ENCODE results near the gene MYOT. TPM values are rescaled to one million over a fixed set of nuclear protein-coding genes. Genes with fewer than 3 reads are reported as not detected.

Gene MYOT
- total and polyA plus RNA-seq, 2 of the 4 experiments (the other 2 are of a cell fraction), result not detected

- H4K91ac ChIP-seq (ENCODE audit: insufficient read depth, low read depth, low read length), result no peak overlapping the region
- no peak overlapping the region for H3K9ac ChIP-seq (ENCODE audit: low read depth, low read length)
- no peak for TF ChIP-seq ELK1 (IDR thresholded peaks at IDR 0.05; ENCODE audit: borderline replicate concordance, low read depth, low read length)
- no peak for TF ChIP-seq MAZ (IDR thresholded peaks at IDR 0.05; ENCODE audit: borderline replicate concordance, low read depth, low read length)
- no peak for TF ChIP-seq NFE2L2 (IDR thresholded peaks at IDR 0.05; ENCODE audit: low read depth, low read length)
- DNase-seq (no peak), ATAC-seq (ENCODE audit: low read depth) (no peak)
- H2AK9ac ChIP-seq (replicated peaks; ENCODE audit: low read depth, low read length, poor library complexity), result no peak overlapping the region
- no peaks in the 10 kb centered on the region for H3K9me1 ChIP-seq (ENCODE audit: insufficient read depth, low read length)
- H3K4me1 ChIP-seq (ENCODE audit: control insufficient read depth, insufficient read depth, low read length), result no peaks in the 10 kb centered on the region
- H2BK120ac ChIP-seq (ENCODE audit: low read depth, low read length), result no peak overlapping the region
- CTCF ChIA-PET, result no interaction called here
- no peaks in the 10 kb centered on the region for H4K20me1 ChIP-seq (ENCODE audit: insufficient read depth, low read length)
- no peak overlapping the region for H3K14ac ChIP-seq (replicated peaks; ENCODE audit: low read depth, low read length)
- no CpG with 5 or more reads among the region's 3 CpGs for WGBS, 2 experiments (ENCODE audit: extremely low coverage in 2 of 2, insufficient read length in 1 of 2)
- H2BK15ac ChIP-seq (ENCODE audit: low read depth, low read length), result no peak overlapping the region
- H3K4me2 ChIP-seq (ENCODE audit: low read depth, low read length), result no peak overlapping the region
- no peak overlapping the region for H4K5ac ChIP-seq (ENCODE audit: low read depth, low read length)
- POLR2A ChIA-PET (ENCODE audit: unreplicated experiment), result no interaction called here
- H3K56ac ChIP-seq (ENCODE audit: extremely low read depth, insufficient read depth, low read length), result no peak overlapping the region
- no peaks in the 10 kb centered on the region for H3K9me3 ChIP-seq (ENCODE audit: control insufficient read depth, insufficient read depth, low read length)
- H2AFZ ChIP-seq (replicated peaks; ENCODE audit: low read length, poor library complexity), result no peak overlapping the region
- intact Hi-C loops (cut with micrococcal nuclease), result no loop called here
- BruUV-seq (replicated peaks), result no TSS peak
- dilution Hi-C loops (cut with HindIII; ENCODE audit: low sequenced_read_pairs, unreplicated experiment), result no loop called here
- H3K18ac ChIP-seq (ENCODE audit: low read depth, low read length), result no peak overlapping the region
- H3K27me3 ChIP-seq (ENCODE audit: control insufficient read depth, insufficient read depth, low read length), result peaks cover 2% of the 10 kb centered on the region; the same call in 1 of the 2 replicates
- no peak overlapping the region for H4K8ac ChIP-seq (ENCODE audit: low read depth in 2 of 2, low read length in 2 of 2)
- H3K36me3 ChIP-seq (ENCODE audit: control insufficient read depth, insufficient read depth, low read length), result no peaks in the 10 kb centered on the region
- H3K23ac ChIP-seq (ENCODE audit: low read depth, low read length), result no peak overlapping the region
- no peak overlapping the region for H2BK20ac ChIP-seq (ENCODE audit: low read depth, low read length)
- no peak overlapping the region for H3K4me3 ChIP-seq (ENCODE audit: insufficient read depth, low read depth, low read length)
- in situ Hi-C loops (cut with MboI; ENCODE audit: low sequenced_read_pairs), result no loop called here
- H2AK5ac ChIP-seq (ENCODE audit: low read depth, low read length), result no peak overlapping the region
- no peak overlapping the region for H3K4ac ChIP-seq (ENCODE audit: low read depth, low read length)
- H2BK5ac ChIP-seq (ENCODE audit: low read depth, low read length, poor library complexity, severe bottlenecking), result no peak overlapping the region
- no peak overlapping the region for H3K27ac ChIP-seq (ENCODE audit: insufficient read depth, low read length)
- no peaks in the 10 kb centered on the region for H3K79me1 ChIP-seq (ENCODE audit: low read depth in 1 of 2, low read length in 2 of 2)
These were observed 11.5 kb upstream of the MYOT start for GRCh38 chr5:137856201-137856600.
